T-cell (primary cell): ENCODE data around the gene ZNF853. TPM values are rescaled to one million over a fixed set of nuclear protein-coding genes. Genes with fewer than 3 reads are reported as not detected.

Experiments
- ATAC-seq, 4 experiments: fragments of 200-7000 bp in 3 of 4; fragments of 150-1000 bp in 1 of 4; cut with Tn5 transposase; replicated peaks in 1 of 4; 1 replicate in 3 of 4; 2 replicates in 1 of 4; pipeline ENCODE4 v1.10.0; 2021; ENCODE audit warnings: moderate library complexity in 3 of 4, mild to moderate bottlenecking in 2 of 4, moderate number of reproducible peaks in 1 of 4
- CTCF ChIA-PET, 2 donors: fragments of 300-600 bp; sonication (Branson Sonifier 250); formaldehyde crosslinking; loops; one replicate each; lab custom pipeline; 2022; ENCODE audit warnings: antibody characterized with exemption in 2 of 2; lab: Charles Lee
- POLR2A ChIA-PET, 2 donors: fragments of 300-600 bp; sonication (Branson Sonifier 250); formaldehyde crosslinking; loops; one replicate each; lab custom pipeline; 2022; ENCODE audit warnings: antibody characterized with exemption in 2 of 2; lab: Charles Lee
- DNase-seq, 35 experiments: peaks; one replicate each; pipeline versions ENCODE4 v3.0.0 to v3.0.0-alpha.2; 2013 to 2023
- H3K27ac ChIP-seq: one replicate; pipeline ENCODE4 v1.5.1; 2013; ENCODE audit warnings: low read length
- H3K27me3 ChIP-seq, 2 experiments: replicated peaks in 1 of 2; 1 replicate in 1 of 2; 2 replicates in 1 of 2; pipeline versions ENCODE4 v1.6.1 to v1.7.0; 2013; ENCODE audit warnings: low read length in 1 of 2, mixed read lengths in 1 of 2; ENCODE audit not compliant: control insufficient read depth in 2 of 2, insufficient read depth in 2 of 2; ENCODE audit errors: extremely low read depth in 1 of 2
- H3K36me3 ChIP-seq, 2 donors: 1 replicate in 1 of 2; 2 replicates in 1 of 2; pipeline versions ENCODE4 v1.6.1 to v1.7.0; 2013; ENCODE audit warnings: low read length in 1 of 2; ENCODE audit not compliant: control insufficient read depth in 2 of 2, insufficient read depth in 1 of 2; ENCODE audit errors: extremely low read depth in 1 of 2
- H3K4me1 ChIP-seq, 2 experiments: 1 replicate in 1 of 2; 2 replicates in 1 of 2; pipeline versions ENCODE4 v1.6.1 to v1.7.0; 2013; ENCODE audit warnings: low read length in 2 of 2, mixed read lengths in 1 of 2; ENCODE audit not compliant: insufficient read depth in 2 of 2, control insufficient read depth in 1 of 2; ENCODE audit errors: extremely low read depth in 1 of 2
- H3K4me3 ChIP-seq, 2 donors: 1 replicate in 1 of 2; 2 replicates in 1 of 2; pipeline versions ENCODE4 v1.5.1 to v1.7.0; 2013; ENCODE audit warnings: mild to moderate bottlenecking in 2 of 2, low read length in 1 of 2, moderate library complexity in 1 of 2; ENCODE audit not compliant: control insufficient read depth in 1 of 2; ENCODE audit errors: extremely low read depth in 1 of 2
- H3K9me3 ChIP-seq: 2 replicates; pipeline ENCODE4 v1.7.0; 2013
- H3K27ac Mint-ChIP-seq, 2 donors: one replicate each; pipeline ENCODE4 v1.8.0; 2020 to 2021; ENCODE audit warnings: mild to moderate bottlenecking in 2 of 2, mixed read lengths in 2 of 2
- H3K27me3 Mint-ChIP-seq, 2 donors: one replicate each; pipeline ENCODE4 v1.8.0; 2021 to 2022; ENCODE audit warnings: mixed read lengths in 2 of 2
- H3K36me3 Mint-ChIP-seq: one replicate; pipeline ENCODE4 v1.8.0; 2021; ENCODE audit warnings: mixed read lengths
- H3K4me1 Mint-ChIP-seq, 3 donors: one replicate each; pipeline ENCODE4 v1.8.0; 2020 to 2022; ENCODE audit warnings: mixed read lengths in 3 of 3, mild to moderate bottlenecking in 1 of 3
- H3K4me3 Mint-ChIP-seq, 3 donors: one replicate each; pipeline ENCODE4 v1.8.0; 2020 to 2022; ENCODE audit warnings: mild to moderate bottlenecking in 3 of 3, mixed read lengths in 3 of 3, moderate library complexity in 3 of 3
- H3K9me3 Mint-ChIP-seq, 3 donors: one replicate each; pipeline ENCODE4 v1.8.0; 2020 to 2022; ENCODE audit warnings: mixed read lengths in 3 of 3
- WGBS: methylation state at CpG from one replicate; pipeline ENCODE4 v1.1.5; 2013; ENCODE audit warnings: missing lambda C conversion rate; ENCODE audit not compliant: insufficient coverage; 5-methylcytosine and 5-hydroxymethylcytosine counted together
- total RNA-seq, 35 experiments: library from RNA in 6 of 35; stranded (reverse) in 6 of 35; fragments of 120-200 nt in 1 of 35; gene quantifications; one replicate each; pipeline versions ENCODE4 v1.2.1 to v1.2.4 and lab custom pipeline; 2013 to 2026

ZNF853 gene
- total RNA-seq, 5 donors from 2014 or later (not counting 1 experiment from before 2014, with no cell fraction given), result 3.6 to 7.6 (median 5.6) TPM

DNA sequence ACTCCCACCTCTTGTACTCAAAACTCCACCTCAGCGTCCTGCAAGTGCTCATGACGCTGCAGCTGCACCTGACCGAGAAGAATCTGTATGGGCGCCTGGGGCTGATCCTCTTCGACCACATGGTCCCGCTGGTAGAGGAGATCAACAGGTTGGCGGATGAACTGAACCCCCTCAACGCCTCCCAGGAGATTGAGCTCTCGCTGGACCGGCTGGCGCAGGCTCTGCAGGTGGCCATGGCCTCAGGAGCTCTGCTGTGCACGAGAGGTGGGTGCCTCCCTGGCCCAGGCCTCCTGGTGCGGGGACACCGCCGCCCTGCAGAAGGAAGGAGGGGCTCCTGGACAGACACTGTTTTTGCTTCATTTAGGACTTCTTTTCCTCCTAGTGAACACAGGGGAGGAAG, 15.3 kb upstream of the ZNF853 start:
- H3K27me3 Mint-ChIP-seq, result no peaks in the 10 kb centered on the region
- no peak overlapping the region for H3K4me3 ChIP-seq
- H3K27me3 ChIP-seq, result no peaks in the 10 kb centered on the region
- H3K27ac ChIP-seq, result no peak overlapping the region
- POLR2A ChIA-PET, result no interaction called here
- H3K9me3 ChIP-seq, result no peaks in the 10 kb centered on the region
- H3K36me3 ChIP-seq, result peaks cover 14 to 81% of the 10 kb centered on the region in 2 donors
- CTCF ChIA-PET, result interaction anchor here in 1 of 2 donors (0.6 kb wide), 1 partner anchor 39 kb away, joined by 8 read pairs; no protein-coding TSS in a partner anchor
- no peak overlapping the region for H3K27ac Mint-ChIP-seq
- peaks cover 6 to 16% (median 12%) of the 10 kb centered on the region in 3 donors for H3K4me1 Mint-ChIP-seq
- H3K9me3 Mint-ChIP-seq, result no peaks in the 10 kb centered on the region
- H3K36me3 Mint-ChIP-seq, result peaks cover 43% of the 10 kb centered on the region
- no peak for ATAC-seq
- H3K4me3 Mint-ChIP-seq, result no peak overlapping the region
- peaks cover 0 to 9% of the 10 kb centered on the region in 2 experiments for H3K4me1 ChIP-seq
- DNase-seq, result no peak
- WGBS, result 99% methylated on average over 14 of the region's 15 CpGs

DNA sequence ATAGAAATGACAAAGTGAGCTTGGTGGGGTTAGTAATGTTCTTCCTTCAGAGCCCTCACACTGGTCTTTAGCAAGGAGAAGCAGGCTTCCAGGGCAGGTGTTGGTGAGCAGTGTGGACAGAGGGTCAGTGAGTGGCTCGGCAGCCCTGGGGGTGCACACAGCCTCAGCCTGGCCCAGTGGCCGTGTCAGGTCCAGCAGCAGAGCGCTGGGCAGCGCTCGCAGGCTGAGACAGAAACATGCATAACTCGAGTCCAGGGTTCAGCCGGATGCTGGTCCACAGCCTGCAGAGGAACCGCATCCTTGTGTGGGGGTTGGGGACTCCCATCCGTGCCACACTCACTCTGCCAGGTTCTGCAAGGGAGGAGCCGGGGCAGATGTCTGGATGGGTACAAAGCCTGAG, 11.0 kb upstream of the ZNF853 start:
- ChIA-PET POLR2A (no interaction called here), CTCF (interaction anchor here (0.6 to 0.7 kb wide), 3 partner anchors 22 to 812 kb away, joined by 3 to 4 read pairs (median 3); no protein-coding TSS in a partner anchor)
- no peaks in the 10 kb centered on the region for H3K9me3 Mint-ChIP-seq
- H3K4me3 Mint-ChIP-seq, result no peak overlapping the region
- H3K9me3 ChIP-seq, result no peaks in the 10 kb centered on the region
- H3K27ac Mint-ChIP-seq, result no peak overlapping the region
- ATAC-seq, result no peak
- peaks cover 2 to 17% (median 7%) of the 10 kb centered on the region in 3 donors for H3K4me1 Mint-ChIP-seq
- no peak overlapping the region for H3K27ac ChIP-seq
- peaks cover 21% of the 10 kb centered on the region for H3K36me3 Mint-ChIP-seq
- peaks cover 0 to 9% of the 10 kb centered on the region in 2 experiments for H3K4me1 ChIP-seq
- no peak overlapping the region for H3K4me3 ChIP-seq
- DNase-seq, result no peak
- peaks cover 18 to 53% of the 10 kb centered on the region in 2 donors for H3K36me3 ChIP-seq
- H3K27me3 Mint-ChIP-seq, result no peaks in the 10 kb centered on the region
- no peaks in the 10 kb centered on the region for H3K27me3 ChIP-seq
- 96% methylated on average over 7 of the region's 10 CpGs for WGBS

DNA sequence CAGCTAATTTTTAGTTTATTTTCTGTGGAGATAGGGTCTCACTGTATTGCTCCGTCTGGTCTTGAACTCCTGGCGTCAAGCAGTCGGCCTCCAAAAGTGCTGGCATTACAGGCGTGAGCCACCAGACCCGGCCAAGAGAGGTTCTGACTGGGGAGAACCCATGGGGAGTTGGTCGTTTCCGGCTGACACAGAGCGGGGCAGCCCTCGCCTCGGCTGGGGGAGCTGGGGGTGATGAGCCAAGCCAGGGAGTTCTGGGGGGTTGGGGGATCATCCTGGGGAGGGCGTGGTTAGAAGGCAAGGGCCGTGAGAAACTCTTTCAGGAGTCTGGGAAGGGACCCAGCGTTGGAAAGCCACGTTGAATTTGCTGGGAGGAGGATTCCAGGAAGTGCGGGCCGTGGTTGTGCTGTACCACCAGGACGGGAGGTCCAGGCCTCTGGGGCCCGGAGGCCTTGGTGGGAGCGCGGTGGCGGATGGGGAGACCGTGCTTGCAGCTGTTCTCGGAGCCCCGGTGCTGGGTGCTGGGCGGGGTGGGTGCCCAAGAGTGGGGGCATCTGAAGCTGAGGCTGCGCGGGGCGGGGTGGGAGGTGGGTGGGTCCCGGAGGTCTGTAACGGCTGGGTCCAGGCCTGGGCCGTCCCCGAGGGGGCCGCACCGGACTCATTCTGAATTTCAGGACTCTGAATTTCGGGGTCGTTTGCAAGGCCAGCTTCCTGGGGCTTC, 8.4 kb upstream of the ZNF853 start:
- Mint-ChIP-seq H3K27me3 (no peaks in the 10 kb centered on the region), H3K36me3 (peaks cover 14% of the 10 kb centered on the region), H3K4me3 (no peak overlapping the region), H3K27ac (no peak overlapping the region), H3K4me1 (peaks cover 2 to 20% (median 5%) of the 10 kb centered on the region in 3 donors), H3K9me3 (no peaks in the 10 kb centered on the region)
- Histone ChIP-seq H3K9me3 (no peaks in the 10 kb centered on the region), H3K4me1 (peaks cover 0 to 8% of the 10 kb centered on the region in 2 experiments), H3K4me3 (no peak overlapping the region), H3K36me3 (peaks cover 18 to 29% of the 10 kb centered on the region in 2 donors), H3K27ac (no peak overlapping the region), H3K27me3 (no peaks in the 10 kb centered on the region)
- ChIA-PET POLR2A (no interaction called here), CTCF (interaction anchor here in 1 of 2 donors (0.6 kb wide), 1 partner anchor 16 kb away, joined by 3 read pairs; no protein-coding TSS in a partner anchor)
- 95% methylated on average over 25 of the region's 36 CpGs for WGBS
- DNase-seq (no peak), ATAC-seq (no peak)

DNA sequence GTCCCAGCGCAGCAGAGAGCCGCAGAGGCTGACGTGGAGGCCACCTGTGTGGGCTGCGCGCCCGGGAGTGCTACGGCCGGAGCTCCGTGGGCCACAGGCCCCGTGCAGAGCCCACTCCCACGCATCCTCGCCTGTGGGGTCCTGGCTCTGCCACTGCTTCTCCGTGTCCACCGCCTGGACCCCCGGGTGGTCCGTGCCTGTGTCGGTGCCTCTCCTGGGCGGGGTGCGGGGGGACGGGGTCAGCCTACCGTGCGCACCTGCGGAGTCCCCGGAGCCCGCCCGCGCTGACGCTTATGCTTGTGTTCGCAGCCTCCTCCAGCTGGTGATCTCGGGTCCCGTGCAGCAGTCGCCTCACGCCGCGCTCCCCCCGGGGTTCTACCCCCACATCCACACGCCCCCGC, 7.8 kb upstream of the ZNF853 start:
- Histone ChIP-seq H3K4me3 (no peak overlapping the region), H3K27ac (no peak overlapping the region), H3K27me3 (peaks cover 0 to 1% of the 10 kb centered on the region in 2 experiments), H3K36me3 (peaks cover 18 to 24% of the 10 kb centered on the region in 2 donors), H3K9me3 (no peaks in the 10 kb centered on the region), H3K4me1 (peaks cover 0 to 1% of the 10 kb centered on the region in 2 experiments)
- CTCF ChIA-PET, result interaction anchor here in 1 of 2 donors (0.6 kb wide), 1 partner anchor 17 kb away, joined by 3 read pairs; no protein-coding TSS in a partner anchor
- no peak overlapping the region for H3K4me3 Mint-ChIP-seq
- POLR2A ChIA-PET, result no interaction called here
- H3K4me1 Mint-ChIP-seq, result peaks cover 0 to 16% (median 1%) of the 10 kb centered on the region in 3 donors
- no peaks in the 10 kb centered on the region for H3K27me3 Mint-ChIP-seq
- whole genome bisulfite sequencing, result 98% methylated on average over 29 of the region's 38 CpGs
- no peak for ATAC-seq
- H3K27ac Mint-ChIP-seq, result no peak overlapping the region
- no peak for DNase-seq
- no peaks in the 10 kb centered on the region for H3K9me3 Mint-ChIP-seq
- H3K36me3 Mint-ChIP-seq, result peaks cover 11% of the 10 kb centered on the region

DNA sequence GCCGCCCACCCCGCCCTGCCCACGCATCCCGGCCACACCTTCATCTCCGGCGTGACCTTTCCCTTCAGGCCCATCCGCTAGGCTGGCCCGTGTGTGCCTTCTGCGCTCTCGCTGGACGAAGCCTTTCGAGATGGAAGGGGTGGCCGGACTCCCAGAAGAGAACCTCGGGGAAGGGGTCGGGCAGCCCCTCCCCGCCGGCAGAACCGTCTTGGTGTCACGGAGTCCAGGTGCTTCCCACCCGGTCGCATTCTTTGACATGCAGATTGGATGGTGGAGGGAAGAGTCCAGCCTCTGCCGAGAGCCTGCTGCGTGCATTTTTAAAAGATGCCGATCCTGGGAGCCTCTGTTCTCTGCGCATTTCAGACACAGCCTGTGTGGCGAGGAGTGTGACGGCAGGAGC, 7.3 kb upstream of the ZNF853 start:
- DNase-seq (no peak), ATAC-seq (no peak)
- CTCF ChIA-PET, result interaction anchor here (0.6 kb wide), 4 partner anchors 28 to 1756 kb away, joined by 3 to 4 read pairs (median 4); no protein-coding TSS in a partner anchor
- peaks cover 0 to 16% (median 1%) of the 10 kb centered on the region in 3 donors for H3K4me1 Mint-ChIP-seq
- H3K27ac ChIP-seq, result no peak overlapping the region
- 93% methylated on average over 21 of the region's 27 CpGs for WGBS
- POLR2A ChIA-PET, result interaction anchor here in 1 of 2 donors (0.6 kb wide), 1 partner anchor 541 kb away, joined by 4 read pairs; no protein-coding TSS in a partner anchor
- no peaks in the 10 kb centered on the region for H3K9me3 Mint-ChIP-seq
- no peak overlapping the region for H3K27ac Mint-ChIP-seq
- H3K4me3 ChIP-seq, result no peak overlapping the region
- no peaks in the 10 kb centered on the region for H3K27me3 Mint-ChIP-seq
- peaks cover 18 to 23% of the 10 kb centered on the region in 2 donors for H3K36me3 ChIP-seq
- H3K36me3 Mint-ChIP-seq, result peaks cover 11% of the 10 kb centered on the region
- H3K4me1 ChIP-seq, result no peaks in the 10 kb centered on the region
- no peaks in the 10 kb centered on the region for H3K9me3 ChIP-seq
- peaks cover 0 to 4% of the 10 kb centered on the region in 2 experiments for H3K27me3 ChIP-seq
- no peak overlapping the region for H3K4me3 Mint-ChIP-seq

DNA sequence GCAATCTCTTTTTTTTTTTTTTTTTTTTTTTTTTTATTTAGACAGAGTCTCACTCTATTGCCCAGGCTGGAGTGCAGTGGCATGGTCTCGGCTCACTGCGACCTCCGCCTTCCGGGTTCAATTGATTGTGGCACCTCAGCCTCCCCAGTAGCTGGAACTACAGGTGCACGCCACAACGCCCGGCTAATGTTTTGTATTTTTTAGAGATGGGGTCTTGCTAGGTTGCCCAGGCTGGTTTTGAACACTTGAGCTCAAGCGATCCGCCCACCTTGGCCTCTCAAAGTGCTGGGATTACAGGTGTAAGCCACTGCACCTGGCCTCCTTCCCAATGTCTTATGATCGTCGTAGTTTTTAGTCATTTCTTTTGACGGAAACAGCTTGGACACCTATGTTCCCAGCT, 6.6 kb upstream of the ZNF853 start:
- H3K27me3 Mint-ChIP-seq, result no peaks in the 10 kb centered on the region
- ATAC-seq, result no peak
- no peak overlapping the region for H3K27ac ChIP-seq

More for the DNA sequence above, 6.6 kb upstream of the ZNF853 start:
- Mint-ChIP-seq H3K4me1 (peaks cover 0 to 16% (median 1%) of the 10 kb centered on the region in 3 donors), H3K4me3 (no peak overlapping the region), H3K27ac (no peak overlapping the region), H3K9me3 (no peaks in the 10 kb centered on the region), H3K36me3 (peaks cover 11% of the 10 kb centered on the region)
- WGBS, result 98% methylated on average over 5 of the region's 12 CpGs
- POLR2A ChIA-PET, result interaction anchor here in 1 of 2 donors (0.6 kb wide), 1 partner anchor 542 kb away, joined by 4 read pairs; no protein-coding TSS in a partner anchor
- Histone ChIP-seq H3K9me3 (no peaks in the 10 kb centered on the region), H3K4me1 (peaks cover 0 to 3% of the 10 kb centered on the region in 2 experiments), H3K36me3 (peaks cover 16 to 23% of the 10 kb centered on the region in 2 donors), H3K4me3 (no peak overlapping the region), H3K27me3 (peaks cover 0 to 9% of the 10 kb centered on the region in 2 experiments)
- CTCF ChIA-PET, result interaction anchor here (0.6 kb wide), 5 partner anchors 18 to 1757 kb away, joined by 3 to 4 read pairs (median 4); no protein-coding TSS in a partner anchor
- no peak for DNase-seq
